HepG2 (cell line): ENCODE data around the gene CD28. TPM values are rescaled to one million over a fixed set of nuclear protein-coding genes. Genes with fewer than 3 reads are reported as not detected.

Experiments used
- AKAP8 ChIP-seq: sonication (generic); formaldehyde crosslinking; IDR thresholded peaks from 2 replicates; pipeline ENCODE4 v1.5.1; 2020; ENCODE audit warnings: mild to moderate bottlenecking, missing genetic modification reagents
- DPF2 ChIP-seq: sonication (generic); formaldehyde crosslinking; IDR thresholded peaks from 2 replicates; pipeline ENCODE4 v1.4.0; 2020; ENCODE audit warnings: mild to moderate bottlenecking, low read depth, missing genetic modification reagents, borderline replicate concordance
- FOXP4 ChIP-seq: sonication (generic); formaldehyde crosslinking; IDR thresholded peaks from 2 replicates; pipeline ENCODE4 v1.4.0; 2020; ENCODE audit warnings: missing genetic modification reagents
- MIER3 ChIP-seq: IDR thresholded peaks from 2 replicates; pipeline ENCODE4 v1.6.1; 2016; ENCODE audit warnings: missing compliant biosample characterization, borderline replicate concordance
- PRDM10 ChIP-seq: sonication (generic); formaldehyde crosslinking; IDR thresholded peaks from 2 replicates; pipeline ENCODE4 v1.4.0; 2020; ENCODE audit warnings: low read depth, missing genetic modification reagents
- PRMT3 ChIP-seq: sonication (generic); formaldehyde crosslinking; IDR thresholded peaks from 2 replicates; pipeline ENCODE4 v1.8.1; 2022; ENCODE audit warnings: low read depth, mild to moderate bottlenecking, moderate library complexity, missing genetic modification reagents, borderline replicate concordance
- SMAD3 ChIP-seq: sonication (generic); formaldehyde crosslinking; IDR thresholded peaks from 2 replicates; pipeline ENCODE4 v1.4.0; 2020; ENCODE audit warnings: missing genetic modification reagents
- TFDP2 ChIP-seq: sonication (generic); formaldehyde crosslinking; IDR thresholded peaks from 2 replicates; pipeline ENCODE4 v1.4.0; 2020; ENCODE audit warnings: missing genetic modification reagents
- TP53 ChIP-seq: sonication (generic); formaldehyde crosslinking; conservative IDR thresholded peaks from 2 replicates; pipeline ENCODE4 v1.4.0; 2020; ENCODE audit warnings: missing genetic modification reagents
- ZBED4 ChIP-seq: sonication (generic); formaldehyde crosslinking; IDR thresholded peaks from 2 replicates; pipeline ENCODE4 v1.4.0; 2020; ENCODE audit warnings: missing genetic modification reagents, borderline replicate concordance
- ZC3H13 ChIP-seq: sonication (generic); formaldehyde crosslinking; IDR thresholded peaks from 2 replicates; pipeline ENCODE4 v1.8.1; 2023; ENCODE audit warnings: mild to moderate bottlenecking, missing genetic modification reagents, moderate library complexity
- ZFP36L2 ChIP-seq: sonication (generic); formaldehyde crosslinking; IDR thresholded peaks from 2 replicates; pipeline ENCODE4 v1.4.0; 2020; ENCODE audit warnings: missing genetic modification reagents
- ZFY ChIP-seq: sonication (generic); formaldehyde crosslinking; IDR thresholded peaks from 2 replicates; pipeline ENCODE4 v1.4.0; 2020; ENCODE audit warnings: missing genetic modification reagents
- ZNF414 ChIP-seq: sonication (generic); formaldehyde crosslinking; IDR thresholded peaks from 2 replicates; pipeline ENCODE4 v1.5.0; 2020; ENCODE audit warnings: missing genetic modification reagents
- ZNF816 ChIP-seq: sonication (generic); formaldehyde crosslinking; IDR thresholded peaks from 2 replicates; pipeline ENCODE4 v1.8.0; 2022; ENCODE audit warnings: missing genetic modification reagents, mild to moderate bottlenecking, borderline replicate concordance
- polyA plus RNA-seq, 8 experiments: library from polyadenylated mRNA; depleted of rRNA in 3 of 8; stranded (reverse) in 7 of 8; unstranded in 1 of 8; fragments of >200 nt; fragmentation: Illumina TruSeq in 4 of 8; extraction: Trizol in 4 of 8; gene quantifications; 2 replicates each; pipeline versions ENCODE4 v1.2.1 to v1.2.3, GENCODE V29; 2011 to 2016; ENCODE audit warnings: low read depth in 4 of 8, missing spikeins in 1 of 8, mixed read lengths in 1 of 8; ENCODE audit not compliant: insufficient read depth in 1 of 8
- total RNA-seq, 5 experiments: library from RNA; depleted of rRNA; stranded (reverse); fragments of >200 nt; fragmentation: Illumina TruSeq; extraction: Trizol; gene quantifications; 2 replicates each; pipeline ENCODE4 v1.2.3, GENCODE V29; 2016; ENCODE audit warnings: low read depth in 1 of 5

Gene CD28
- total and polyA plus RNA-seq, 2 of the 13 experiments (the other 11 are each of a cell fraction or from before 2014, with no cell fraction given) = not detected

- no peak; the same call in 1 of the 2 replicates for TF ChIP-seq PRDM10 (CRISPR knock-in tag)
- 0 out of 2 replicates have a peak, but pooled peaks have one; percentile 57 for TF ChIP-seq TP53 (CRISPR knock-in tag)
- peak; percentile 56 for TF ChIP-seq ZFY (CRISPR knock-in tag)
- TF ChIP-seq TFDP2 (CRISPR knock-in tag) = peak; percentile 6; the same call in 1 of the 2 replicates
- TF ChIP-seq ZC3H13 (CRISPR knock-in tag) = 0 out of 2 replicates have a peak, but pooled peaks have one; percentile 7
- TF ChIP-seq ZNF816 (CRISPR knock-in tag) = 0 out of 2 replicates have a peak, but pooled peaks have one; percentile 47
- TF ChIP-seq PRMT3 (CRISPR knock-in tag) = peak; percentile 64; the same call in 1 of the 2 replicates
- TF ChIP-seq DPF2 (CRISPR knock-in tag) = peak; percentile 94
- peak; percentile 20; the same call in 1 of the 2 replicates for TF ChIP-seq MIER3 (CRISPR knock-in tag)
- TF ChIP-seq AKAP8 (CRISPR knock-in tag) = no peak
- TF ChIP-seq FOXP4 (CRISPR knock-in tag) = peak; percentile 75; the same call in 1 of the 2 replicates
- TF ChIP-seq ZNF414 (CRISPR knock-in tag) = no peak; the same call in 1 of the 2 replicates
- peak; percentile 37; the same call in 1 of the 2 replicates for TF ChIP-seq ZFP36L2 (CRISPR knock-in tag)
- no peak for TF ChIP-seq SMAD3 (CRISPR knock-in tag)
- peak; percentile 36; the same call in 1 of the 2 replicates for TF ChIP-seq ZBED4 (CRISPR knock-in tag)
Measured at GRCh38 chr2:203783496-203784203, 77.2 kb downstream of the CD28 start (continued).
